ENCODE measurements around the gene SQOR. TPM values are rescaled to one million over a fixed set of nuclear protein-coding genes. Genes with fewer than 3 reads are reported as not detected.
A peak's percentile ranks its signal among the peaks of the same experiment; 100 is the strongest.

SQOR gene
- total and polyA plus RNA-seq, 2 experiments from 2014 or later, result 0.73 to 0.95 TPM

DNA sequence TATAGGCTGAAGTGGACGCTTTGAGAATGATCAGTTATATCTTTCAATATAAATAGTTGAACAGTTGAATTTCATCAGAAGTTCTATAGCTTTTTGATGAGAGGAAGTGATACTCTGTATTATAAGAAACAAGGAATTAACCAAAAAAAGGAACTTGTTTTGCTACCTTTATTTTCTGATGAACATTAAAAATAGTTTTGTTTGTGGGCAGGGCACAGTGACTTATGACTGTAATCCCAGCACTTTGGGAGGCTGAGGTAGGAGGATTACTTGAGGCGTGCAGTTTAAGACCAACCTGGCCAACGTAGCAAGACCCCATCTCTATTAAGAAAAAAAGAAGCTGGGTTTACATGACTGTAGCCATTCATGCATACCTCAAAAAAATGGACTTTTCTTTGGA lies 30.9 kb upstream of the SQOR start:
- DNase-seq (ENCODE audit: low read depth in 1 of 2, low spot score in 1 of 2), result no peak
- Histone ChIP-seq H3K36me3 (peaks cover 14% of the 10 kb centered on the region), H3K27ac (no peak overlapping the region), H3K4me1 (ENCODE audit: low read depth) (no peaks in the 10 kb centered on the region), H3K27me3 (no peaks in the 10 kb centered on the region), H3K4me3 (no peak overlapping the region), H3K9me3 (ENCODE audit: low read depth) (no peaks in the 10 kb centered on the region)
- TF ChIP-seq CTCF (IDR thresholded peaks at IDR 0.05; ENCODE audit: low read depth, low read length), result no peak

DNA sequence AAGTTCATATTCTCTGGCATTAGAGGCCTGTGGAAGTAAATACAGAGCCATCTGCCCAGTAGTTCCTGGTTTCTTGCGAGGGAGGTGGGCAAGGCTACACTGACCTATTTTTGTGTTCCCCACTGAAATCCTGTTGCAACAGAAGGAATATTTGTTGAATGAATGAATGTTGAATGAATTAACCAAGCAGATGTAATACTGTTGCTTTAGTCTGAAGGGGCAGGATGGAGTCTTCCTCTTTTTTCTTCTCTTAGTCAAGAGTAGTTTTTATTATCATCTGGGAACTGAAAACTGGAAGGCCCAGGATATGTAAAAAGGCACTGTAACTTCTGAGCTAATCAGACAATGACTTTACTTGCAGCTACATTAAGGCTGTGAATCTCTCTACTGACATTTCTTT lies 30.5 kb upstream of the SQOR start:
- H3K36me3 ChIP-seq, result peaks cover 14% of the 10 kb centered on the region
- no peak overlapping the region for H3K4me3 ChIP-seq
- DNase-seq (ENCODE audit: low read depth in 1 of 2, low spot score in 1 of 2), result no peak
- H3K4me1 ChIP-seq (ENCODE audit: low read depth), result no peaks in the 10 kb centered on the region
- H3K9me3 ChIP-seq (ENCODE audit: low read depth), result no peaks in the 10 kb centered on the region
- H3K27ac ChIP-seq, result no peak overlapping the region
- no peaks in the 10 kb centered on the region for H3K27me3 ChIP-seq
- no peak for TF ChIP-seq CTCF (IDR thresholded peaks at IDR 0.05; ENCODE audit: low read depth, low read length)

- Histone ChIP-seq H3K9me3 (ENCODE audit: low read depth) (no peaks in the 10 kb centered on the region), H3K27me3 (no peaks in the 10 kb centered on the region), H3K4me1 (ENCODE audit: low read depth) (no peaks in the 10 kb centered on the region), H3K4me3 (no peak overlapping the region), H3K36me3 (peaks cover 14% of the 10 kb centered on the region), H3K27ac (no peak overlapping the region)
- no peak for TF ChIP-seq CTCF (IDR thresholded peaks at IDR 0.05; ENCODE audit: low read depth, low read length)
- DNase-seq (ENCODE audit: low read depth in 1 of 2, low spot score in 1 of 2), result no peak
Measured at GRCh38 chr15:45606413-45606812, 28.4 kb upstream of the SQOR start.

DNA sequence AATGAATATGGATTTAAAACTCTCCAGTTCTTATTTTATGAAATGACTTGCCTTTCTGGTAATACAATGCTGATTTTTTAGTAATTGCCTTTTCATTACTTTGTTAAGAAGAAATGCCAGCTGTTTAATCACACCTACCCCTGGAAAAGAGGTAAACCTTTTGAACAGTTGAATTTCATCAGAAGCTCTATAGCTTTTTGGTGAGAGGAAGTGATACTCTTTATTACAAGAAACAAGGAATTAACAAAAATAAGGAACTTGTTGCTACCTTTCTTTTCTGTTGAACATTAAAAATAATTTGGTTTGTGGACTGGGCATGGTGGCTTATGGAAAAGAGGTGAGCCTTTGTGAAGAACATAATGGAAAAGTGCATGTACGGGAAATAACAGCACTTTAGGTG lies 28.0 kb upstream of the SQOR start:
- TF ChIP-seq CTCF (IDR thresholded peaks at IDR 0.05; ENCODE audit: low read depth, low read length), result no peak

GRCh38 chr15:45611305-45611704 lies 23.5 kb upstream of the SQOR start:
- H3K9me3 ChIP-seq (ENCODE audit: low read depth), result no peaks in the 10 kb centered on the region
- TF ChIP-seq CTCF (IDR thresholded peaks at IDR 0.05; ENCODE audit: low read depth, low read length), result peak; percentile 49
- no peaks in the 10 kb centered on the region for H3K27me3 ChIP-seq
- H3K4me1 ChIP-seq (ENCODE audit: low read depth), result no peaks in the 10 kb centered on the region
- H3K4me3 ChIP-seq, result no peak overlapping the region
- DNase-seq (ENCODE audit: low read depth in 1 of 2, low spot score in 1 of 2), result peak in 1 of 2 donors; percentile 34
- H3K36me3 ChIP-seq, result peaks cover 6% of the 10 kb centered on the region
- no peak overlapping the region for H3K27ac ChIP-seq

More for the DNA sequence above, 28.0 kb upstream of the SQOR start:
- H3K27ac ChIP-seq, result no peak overlapping the region
- H3K9me3 ChIP-seq (ENCODE audit: low read depth), result no peaks in the 10 kb centered on the region
- no peaks in the 10 kb centered on the region for H3K27me3 ChIP-seq
- no peak for DNase-seq (ENCODE audit: low read depth in 1 of 2, low spot score in 1 of 2)
- peaks cover 14% of the 10 kb centered on the region for H3K36me3 ChIP-seq
- no peaks in the 10 kb centered on the region for H3K4me1 ChIP-seq (ENCODE audit: low read depth)
- no peak overlapping the region for H3K4me3 ChIP-seq
